Measurements from ENCODE around the gene CYP2W1.

The CYP2W1 gene

GRCh38 chr7:966291-967069 lies 16.5 kb upstream of the CYP2W1 start:
- FAIRE-seq: no peak

- no peak for FAIRE-seq
Measured at GRCh38 chr7:967361-968082, 15.5 kb upstream of the CYP2W1 start.

DNA sequence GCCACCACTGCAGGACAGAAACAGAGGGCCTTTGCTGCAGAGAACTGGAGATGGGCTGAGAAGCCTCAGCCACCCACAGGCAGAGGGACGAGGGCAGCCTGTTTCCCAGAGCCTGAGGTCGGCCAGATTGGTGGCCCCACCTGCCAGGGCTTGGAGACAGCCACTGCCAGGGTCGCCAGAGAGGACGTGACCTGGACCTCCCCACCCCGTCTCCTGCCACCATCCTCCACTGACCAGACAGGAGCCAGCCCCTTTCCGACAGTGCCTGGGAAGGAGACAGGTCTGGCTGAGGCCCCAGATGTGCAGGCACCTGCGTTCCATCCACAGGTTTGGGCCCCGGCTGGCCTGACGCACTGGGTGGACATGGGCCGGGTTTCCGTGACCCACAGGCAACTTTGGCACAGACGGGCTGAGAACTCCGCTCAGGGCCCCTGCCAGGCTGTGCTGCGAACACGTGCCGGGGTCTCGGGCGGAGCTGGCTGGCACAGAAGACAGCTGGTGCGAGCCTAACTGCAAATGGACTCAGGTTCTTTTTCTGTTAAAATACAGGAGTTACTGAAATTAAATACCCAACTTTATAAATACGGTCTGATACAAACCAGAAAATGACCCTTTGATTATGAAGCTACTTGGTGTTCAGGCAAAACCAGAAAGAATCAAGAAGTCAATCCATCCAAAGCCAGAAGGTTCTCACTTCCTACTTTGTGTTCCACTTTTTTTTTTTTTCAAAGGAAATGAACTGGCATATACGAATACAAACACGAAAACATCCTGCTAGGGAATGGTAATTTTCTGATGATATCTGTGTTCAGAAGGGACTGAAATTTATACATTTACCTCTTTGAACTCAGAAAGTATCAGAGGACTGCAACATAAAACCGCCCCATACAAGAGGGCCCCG lies 14.5 kb upstream of the CYP2W1 start:
- FAIRE-seq: no peak

GRCh38 chr7:969403-969802 lies 13.6 kb upstream of the CYP2W1 start:
- FAIRE-seq: no peak

DNA sequence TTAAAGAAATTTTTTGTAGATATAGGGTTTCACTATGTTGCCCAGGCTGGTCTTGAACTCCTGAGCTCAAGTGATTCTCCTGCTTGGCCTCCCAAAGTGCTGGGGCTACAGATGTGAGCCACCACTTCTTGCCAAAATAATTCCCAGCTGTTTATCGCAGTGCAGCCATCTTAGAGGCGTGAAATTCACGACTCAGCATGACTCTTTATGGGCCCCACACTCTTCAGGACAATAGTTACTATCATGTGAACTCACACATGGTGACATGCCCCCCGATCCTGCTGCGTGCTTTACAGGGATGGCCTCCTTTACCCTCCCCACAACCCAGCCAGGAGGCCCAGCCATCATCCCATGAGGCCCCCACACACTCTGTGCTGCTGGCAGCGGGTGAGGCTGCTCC lies 12.2 kb upstream of the CYP2W1 start:
- no peak for FAIRE-seq

GRCh38 chr7:972110-972509 lies 10.9 kb upstream of the CYP2W1 start:
- FAIRE-seq: no peak

- no peak for FAIRE-seq
Measured at GRCh38 chr7:972676-973309, 10.2 kb upstream of the CYP2W1 start.

GRCh38 chr7:973312-973711 lies 9.7 kb upstream of the CYP2W1 start:
- no peak for FAIRE-seq

DNA sequence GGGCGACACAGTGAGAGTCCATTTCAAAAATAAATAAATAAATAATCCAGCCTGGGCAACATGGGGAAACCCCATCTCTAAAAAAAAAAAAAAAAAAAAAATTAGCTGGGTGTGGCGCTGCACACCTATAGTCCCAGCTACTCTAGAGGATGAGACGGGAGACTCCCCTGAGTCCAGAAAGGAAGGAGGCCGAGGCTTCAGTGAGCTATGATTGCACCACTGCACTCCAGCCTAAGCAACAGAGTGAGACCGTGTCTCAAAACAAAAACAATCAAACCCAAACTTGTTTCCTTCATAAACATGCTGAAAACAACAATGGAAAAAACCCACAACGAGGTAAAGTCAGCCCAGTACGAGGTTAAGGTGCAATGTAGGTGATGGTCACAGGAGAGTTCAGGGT lies 8.8 kb upstream of the CYP2W1 start:
- no peak for FAIRE-seq

- no peak for FAIRE-seq
Measured at GRCh38 chr7:974820-975681, 7.9 kb upstream of the CYP2W1 start, which contains the start of gene COX19. Gene COX19 (minus strand): TSS chr7:975549. CDS start chr7:975509, 40 bp downstream.

GRCh38 chr7:975702-976473 lies 7.1 kb upstream of the CYP2W1 start:
- no peak for FAIRE-seq

GRCh38 chr7:976901-977325 lies 6.1 kb upstream of the CYP2W1 start:
- FAIRE-seq: no peak

DNA sequence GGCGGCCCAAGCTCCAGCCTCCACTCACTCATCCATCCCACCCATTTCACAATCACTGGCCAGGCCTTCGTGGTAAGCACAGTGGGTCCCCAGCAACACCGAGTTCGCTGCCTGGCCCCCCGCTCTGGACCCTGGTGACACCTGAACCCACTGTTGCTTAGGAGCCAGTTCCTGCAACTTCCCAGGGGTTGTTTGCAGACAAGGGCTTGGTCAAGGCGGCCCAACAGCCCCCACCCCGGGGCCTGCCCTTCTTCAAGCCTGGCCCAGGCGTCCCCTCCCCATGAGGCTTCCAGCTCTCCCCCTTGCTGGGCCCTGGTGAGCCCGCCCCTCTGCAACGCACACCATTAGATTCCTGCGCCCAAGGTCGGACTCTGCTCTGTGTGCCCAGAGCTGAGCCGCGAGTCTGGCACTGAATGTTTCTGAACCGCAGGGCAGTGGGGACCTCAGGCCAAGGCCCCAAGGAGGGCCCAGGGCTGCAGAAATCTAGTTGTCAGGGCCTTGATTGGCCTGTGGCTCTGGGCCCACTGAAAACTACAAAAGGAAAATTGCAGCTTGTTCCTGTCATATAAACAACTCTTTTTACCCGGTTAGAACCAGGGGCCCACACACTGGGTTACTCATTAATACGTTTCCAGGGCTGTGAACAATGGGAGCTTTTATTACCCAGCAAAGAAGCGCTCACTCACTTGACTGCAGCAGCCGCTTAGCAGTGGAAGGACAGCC lies 5.5 kb upstream of the CYP2W1 start:
- FAIRE-seq: no peak

GRCh38 chr7:978049-978346 lies 5.0 kb upstream of the CYP2W1 start:
- FAIRE-seq: no peak

DNA sequence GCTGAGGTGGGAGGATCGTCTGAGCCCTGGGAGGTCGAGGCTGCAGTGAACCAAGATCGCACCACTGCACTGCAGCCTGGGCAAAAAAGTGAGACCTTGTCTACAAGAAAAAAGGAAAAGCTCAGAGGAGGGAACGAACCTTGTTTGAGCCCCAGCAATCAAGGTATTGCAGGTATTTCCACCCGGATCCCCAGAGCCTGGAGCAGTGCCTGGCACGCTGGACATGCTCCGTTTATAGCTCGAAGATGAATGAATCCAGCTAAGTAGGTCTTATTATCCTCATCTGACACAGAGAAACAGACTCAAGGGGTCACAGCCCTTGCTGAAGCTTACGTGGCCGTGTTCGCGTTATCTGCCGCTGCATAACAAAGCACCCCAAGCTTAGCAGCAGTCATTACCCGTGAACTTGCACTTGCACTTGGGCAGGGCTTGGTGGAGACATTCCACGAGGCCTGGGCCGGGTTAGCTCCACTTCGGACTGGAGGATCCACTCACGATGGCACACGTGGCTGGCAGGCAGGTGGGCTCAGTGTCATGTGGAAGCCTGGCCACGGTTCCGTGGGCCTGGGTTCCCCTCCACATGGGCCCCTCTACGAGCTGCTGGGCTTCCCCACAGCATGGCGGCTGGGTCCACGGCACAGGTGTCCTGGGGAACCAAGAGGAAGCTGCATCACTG lies 4.4 kb upstream of the CYP2W1 start:
- FAIRE-seq: no peak

- no peak for FAIRE-seq
Measured at GRCh38 chr7:979151-979550, 3.8 kb upstream of the CYP2W1 start.

DNA sequence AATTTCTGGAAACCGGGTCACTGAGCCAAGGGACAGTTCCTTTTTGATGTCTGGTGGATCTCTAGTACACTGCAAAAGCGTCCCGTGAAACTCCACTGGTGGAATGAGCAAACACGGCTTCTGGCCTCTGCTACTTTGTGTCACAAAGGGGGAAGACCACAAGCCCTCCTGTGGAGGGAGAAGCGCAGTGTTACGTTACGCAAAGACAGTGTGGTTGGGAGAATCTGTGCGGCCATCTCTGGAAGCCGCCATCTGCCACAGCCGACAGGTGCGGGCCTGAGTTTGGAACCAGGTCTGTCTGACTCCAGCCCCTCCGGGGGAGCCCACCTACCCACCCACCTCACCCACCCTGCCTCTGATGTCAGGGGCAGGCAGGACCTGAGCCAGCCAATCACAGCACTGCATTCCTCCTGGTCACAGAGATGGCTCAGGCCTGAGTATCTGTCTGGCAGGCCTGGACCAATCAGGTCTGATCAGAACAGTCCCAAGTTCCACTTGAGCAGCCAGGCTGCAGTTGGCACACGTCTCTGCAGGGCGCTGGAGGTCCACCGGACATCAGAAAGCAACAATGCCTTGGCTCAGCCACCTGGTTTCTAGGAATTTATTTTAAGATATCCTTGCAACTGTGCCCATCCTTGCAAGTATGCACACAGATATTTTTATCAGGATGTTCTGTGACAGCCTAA lies 3.0 kb upstream of the CYP2W1 start:
- no peak for FAIRE-seq

GRCh38 chr7:981793-982510 lies 1.0 kb upstream of the CYP2W1 start:
- no peak for FAIRE-seq
